Osteoblast (primary cell): ENCODE results near the gene KRT35. TPM values are rescaled to one million over a fixed set of nuclear protein-coding genes. Genes with fewer than 3 reads are reported as not detected.

Experiments
- DNase-seq: peaks from one replicate; pipeline ENCODE4 v3.0.0; 2011; ENCODE audit warnings: low spot score, mixed read lengths; ENCODE audit not compliant: insufficient read length; ENCODE audit errors: missing footprints
- H2AFZ ChIP-seq: 2 replicates; pipeline ENCODE4 v1.6.0; 2011; ENCODE audit warnings: mild to moderate bottlenecking, low read length
- H3K27ac ChIP-seq: 2 replicates; pipeline ENCODE4 v1.5.1; 2011; ENCODE audit warnings: mild to moderate bottlenecking, low read depth, low read length, moderate library complexity
- H3K27me3 ChIP-seq: 2 replicates; pipeline ENCODE4 v1.6.0; 2012; ENCODE audit warnings: mild to moderate bottlenecking, control low read depth, inconsistent platforms, low read length, moderate library complexity; ENCODE audit not compliant: insufficient read depth
- H3K36me3 ChIP-seq: 2 replicates; pipeline ENCODE4 v1.5.1; 2011; ENCODE audit warnings: mild to moderate bottlenecking, low read length, control low read depth, moderate library complexity; ENCODE audit not compliant: insufficient read depth
- H3K4me1 ChIP-seq: 2 replicates; pipeline ENCODE4 v1.5.1; 2011; ENCODE audit warnings: mild to moderate bottlenecking, low read length, control low read depth, moderate library complexity; ENCODE audit not compliant: insufficient read depth
- H3K4me2 ChIP-seq: 2 replicates; pipeline ENCODE4 v1.6.0; 2011; ENCODE audit warnings: mild to moderate bottlenecking, low read length; ENCODE audit not compliant: insufficient read depth
- H3K4me3 ChIP-seq: fragments of 200-600 bp; sonication (generic); 3 replicates; pipeline ENCODE4 v1.5.1; 2012; ENCODE audit warnings: mild to moderate bottlenecking, low read length, inconsistent platforms; ENCODE audit not compliant: insufficient read depth
- H3K79me2 ChIP-seq: 2 replicates; pipeline ENCODE4 v1.6.0; 2012; ENCODE audit warnings: mild to moderate bottlenecking, low read length, control low read depth, inconsistent platforms; ENCODE audit not compliant: insufficient read depth
- H3K9me3 ChIP-seq: 2 replicates; pipeline ENCODE4 v1.5.1; 2011; ENCODE audit warnings: low read depth, low read length, control low read depth
- H4K20me1 ChIP-seq: 2 replicates; pipeline ENCODE4 v1.6.0; 2012; ENCODE audit warnings: mild to moderate bottlenecking, low read length, control low read depth; ENCODE audit not compliant: insufficient read depth
- total RNA-seq: library from RNA; depleted of rRNA; stranded (reverse); fragments of >200 nt; gene quantifications from 2 replicates; pipeline ENCODE4 v1.2.3, GENCODE V29; 2012
- TF ChIP-seq, protein P1 (sequence below): IDR thresholded peaks from 2 replicates; pipeline ENCODE4 v1.5.1; 2011; ENCODE audit warnings: mild to moderate bottlenecking, low read depth, low read length, moderate library complexity; ENCODE audit errors: extremely low read depth

KRT35 gene
- total RNA-seq, 1 donor: not detected

DNA sequence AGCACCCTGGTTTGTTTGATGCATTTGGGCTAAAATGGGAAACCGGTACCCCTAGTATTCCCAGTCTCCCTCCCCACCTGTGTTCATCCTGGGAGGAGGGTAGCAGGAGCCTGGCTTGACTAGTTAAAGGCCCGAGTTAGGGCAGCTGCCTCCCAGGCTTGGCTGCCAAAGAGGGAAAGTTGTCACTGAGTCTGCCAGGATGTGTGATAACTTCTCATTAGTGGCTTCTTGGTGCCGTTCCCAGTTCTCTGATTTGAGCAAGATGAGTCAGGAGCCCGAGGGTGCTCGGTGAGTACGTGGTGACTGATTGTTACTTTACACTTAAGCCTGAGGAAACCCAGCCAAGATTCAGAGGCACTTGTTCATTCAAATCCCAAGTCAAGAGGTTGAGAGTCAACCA lies 16.3 kb downstream of the KRT35 start:
- Histone ChIP-seq H3K79me2 (no peaks in the 10 kb centered on the region), H3K36me3 (no peaks in the 10 kb centered on the region), H3K4me1 (peaks cover 19% of the 10 kb centered on the region), H3K4me2 (peak overlapping the region; percentile 23), H3K9me3 (no peaks in the 10 kb centered on the region), H3K27me3 (no peaks in the 10 kb centered on the region), H2AFZ (no peak overlapping the region), H3K4me3 (no peak overlapping the region), H3K27ac (no peak overlapping the region), H4K20me1 (no peaks in the 10 kb centered on the region)
- TF ChIP-seq, protein P1, sequence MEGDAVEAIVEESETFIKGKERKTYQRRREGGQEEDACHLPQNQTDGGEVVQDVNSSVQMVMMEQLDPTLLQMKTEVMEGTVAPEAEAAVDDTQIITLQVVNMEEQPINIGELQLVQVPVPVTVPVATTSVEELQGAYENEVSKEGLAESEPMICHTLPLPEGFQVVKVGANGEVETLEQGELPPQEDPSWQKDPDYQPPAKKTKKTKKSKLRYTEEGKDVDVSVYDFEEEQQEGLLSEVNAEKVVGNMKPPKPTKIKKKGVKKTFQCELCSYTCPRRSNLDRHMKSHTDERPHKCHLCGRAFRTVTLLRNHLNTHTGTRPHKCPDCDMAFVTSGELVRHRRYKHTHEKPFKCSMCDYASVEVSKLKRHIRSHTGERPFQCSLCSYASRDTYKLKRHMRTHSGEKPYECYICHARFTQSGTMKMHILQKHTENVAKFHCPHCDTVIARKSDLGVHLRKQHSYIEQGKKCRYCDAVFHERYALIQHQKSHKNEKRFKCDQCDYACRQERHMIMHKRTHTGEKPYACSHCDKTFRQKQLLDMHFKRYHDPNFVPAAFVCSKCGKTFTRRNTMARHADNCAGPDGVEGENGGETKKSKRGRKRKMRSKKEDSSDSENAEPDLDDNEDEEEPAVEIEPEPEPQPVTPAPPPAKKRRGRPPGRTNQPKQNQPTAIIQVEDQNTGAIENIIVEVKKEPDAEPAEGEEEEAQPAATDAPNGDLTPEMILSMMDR: no peak
- DNase-seq: peak; percentile 94

DNA sequence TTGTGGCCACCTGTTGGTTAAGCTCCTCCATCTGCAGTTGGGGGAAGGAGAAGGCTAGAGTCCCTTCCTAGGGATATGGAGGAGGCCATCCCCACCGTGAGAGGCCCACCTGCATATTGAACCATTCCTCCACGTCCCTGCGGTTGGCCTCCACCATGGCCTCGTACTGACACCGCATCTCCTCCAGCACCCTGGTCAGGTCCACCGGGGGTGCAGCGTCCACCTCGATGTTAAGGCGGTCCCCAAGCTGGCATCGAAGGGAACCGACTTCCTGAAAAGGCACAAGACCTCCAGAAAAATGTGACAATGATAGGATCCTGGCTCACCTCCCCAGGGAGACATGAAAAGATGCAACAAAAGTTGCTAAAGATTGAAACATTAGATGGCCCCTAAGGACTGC lies 16.8 kb downstream of the KRT35 start:
- TF ChIP-seq, protein P1: no peak
- H3K4me3 ChIP-seq: no peak overlapping the region
- no peaks in the 10 kb centered on the region for H3K79me2 ChIP-seq
- H3K27me3 ChIP-seq: no peaks in the 10 kb centered on the region
- H3K9me3 ChIP-seq: no peaks in the 10 kb centered on the region
- no peak for DNase-seq
- H3K4me1 ChIP-seq: peaks cover 19% of the 10 kb centered on the region
- no peaks in the 10 kb centered on the region for H4K20me1 ChIP-seq
- H2AFZ ChIP-seq: no peak overlapping the region
- no peak overlapping the region for H3K4me2 ChIP-seq
- no peak overlapping the region for H3K27ac ChIP-seq
- H3K36me3 ChIP-seq: no peaks in the 10 kb centered on the region

DNA sequence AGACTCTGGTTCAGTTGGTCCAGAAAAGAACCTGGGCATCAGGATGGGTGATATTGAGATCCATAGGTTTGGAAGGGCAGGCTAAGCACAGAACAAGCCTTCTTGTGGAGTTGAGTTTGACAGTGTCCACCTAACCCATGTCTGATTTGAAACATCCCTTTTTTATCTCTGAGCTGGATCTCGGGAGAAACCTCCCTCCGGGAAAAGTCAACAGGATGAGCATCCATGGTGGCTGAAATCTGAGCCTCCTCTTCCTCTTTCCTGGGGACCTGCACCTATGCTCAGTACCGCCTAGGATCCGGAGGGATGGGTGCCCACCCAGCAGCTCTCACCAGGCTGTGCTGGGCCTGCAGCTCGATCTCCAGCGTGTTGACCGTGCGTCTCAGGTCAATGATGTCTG lies 17.2 kb downstream of the KRT35 start:
- no peaks in the 10 kb centered on the region for H3K9me3 ChIP-seq
- H3K36me3 ChIP-seq: no peaks in the 10 kb centered on the region
- no peaks in the 10 kb centered on the region for H3K79me2 ChIP-seq
- no peaks in the 10 kb centered on the region for H4K20me1 ChIP-seq
- no peak overlapping the region for H3K4me3 ChIP-seq
- TF ChIP-seq, protein P1: no peak
- H3K27me3 ChIP-seq: no peaks in the 10 kb centered on the region
- H3K4me1 ChIP-seq: peaks cover 19% of the 10 kb centered on the region
- H3K4me2 ChIP-seq: no peak overlapping the region
- H2AFZ ChIP-seq: no peak overlapping the region
- H3K27ac ChIP-seq: no peak overlapping the region
- peak; percentile 26 for DNase-seq

DNA sequence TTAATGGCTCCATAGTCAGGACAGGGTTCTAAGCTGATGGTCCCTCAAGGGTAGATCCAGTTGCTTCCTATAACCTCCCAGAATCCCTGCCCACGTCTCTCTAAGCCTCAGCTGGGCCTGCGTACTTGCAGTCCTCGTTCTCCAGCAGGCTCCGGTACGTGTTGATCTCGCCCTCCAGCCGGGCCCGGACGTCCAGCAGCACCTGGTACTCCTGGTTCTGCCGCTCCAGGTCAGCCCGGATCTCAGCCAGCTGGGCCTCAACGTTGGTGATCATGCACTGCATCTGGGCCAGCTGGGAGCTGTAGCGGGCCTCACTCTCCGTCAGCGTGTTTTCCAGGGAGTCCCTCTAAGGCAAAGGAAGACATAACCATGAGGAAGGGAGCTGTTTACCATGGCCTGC lies 18.2 kb downstream of the KRT35 start:
- peaks cover 16% of the 10 kb centered on the region for H3K4me1 ChIP-seq
- no peaks in the 10 kb centered on the region for H3K27me3 ChIP-seq
- no peaks in the 10 kb centered on the region for H3K79me2 ChIP-seq
- TF ChIP-seq, protein P1: no peak
- H3K9me3 ChIP-seq: no peaks in the 10 kb centered on the region
- no peak overlapping the region for H3K27ac ChIP-seq
- H2AFZ ChIP-seq: no peak overlapping the region
- H3K36me3 ChIP-seq: no peaks in the 10 kb centered on the region
- H4K20me1 ChIP-seq: no peaks in the 10 kb centered on the region
- H3K4me2 ChIP-seq: no peak overlapping the region
- no peak overlapping the region for H3K4me3 ChIP-seq
- DNase-seq: no peak
